Measurements from ENCODE around the gene MAGEA10.
"Not testable (repeated sequence)": the region's sequence is repeated elsewhere in the genome, so short reads cannot be mapped to it uniquely, and the experiment has no call there.

The MAGEA10 gene

GRCh38 chrX:152138388-152138784, at the start of gene MAGEA10:
TSS of gene MAGEA10 (minus strand) at chrX:152138577. CDS start at chrX:152135620, 2,957 bp downstream.
- no peak for DNase-seq

- DNase-seq = no peak
Measured at GRCh38 chrX:152177497-152178269, 39.3 kb upstream of the MAGEA10 start.

- no peak for DNase-seq
Measured at GRCh38 chrX:152177052-152177451, 38.7 kb upstream of the MAGEA10 start.

GRCh38 chrX:152175892-152176291, 37.5 kb upstream of the MAGEA10 start:
- not testable (repeated sequence) for DNase-seq

- not testable (repeated sequence) for DNase-seq
Measured at GRCh38 chrX:152173923-152174322, 35.5 kb upstream of the MAGEA10 start.

GRCh38 chrX:152170621-152171020, 32.2 kb upstream of the MAGEA10 start:
- no peak for DNase-seq

- DNase-seq = no peak
Measured at GRCh38 chrX:152165033-152165743, 26.8 kb upstream of the MAGEA10 start.

- no peak for DNase-seq
Measured at GRCh38 chrX:152157042-152157441, 18.7 kb upstream of the MAGEA10 start.

- no peak for DNase-seq
Measured at GRCh38 chrX:152155766-152156310, 17.5 kb upstream of the MAGEA10 start.

- no peak for DNase-seq
Measured at GRCh38 chrX:152154050-152154449, 15.7 kb upstream of the MAGEA10 start.

- DNase-seq = no peak
Measured at GRCh38 chrX:152151256-152151655, 12.9 kb upstream of the MAGEA10 start.

- no peak for DNase-seq
Measured at GRCh38 chrX:152149648-152150047, 11.3 kb upstream of the MAGEA10 start.

- DNase-seq = no peak
Measured at GRCh38 chrX:152139589-152139988, 1.2 kb upstream of the MAGEA10 start.

GRCh38 chrX:152137771-152138387, 498 bp downstream of the MAGEA10 start:
- no peak for DNase-seq

GRCh38 chrX:152136312-152136711, 2.1 kb downstream of the MAGEA10 start:
- no peak for DNase-seq

- no peak for DNase-seq
Measured at GRCh38 chrX:152131525-152131924, 6.9 kb downstream of the MAGEA10 start.

GRCh38 chrX:152129069-152129844, 9.1 kb downstream of the MAGEA10 start:
- not testable (repeated sequence) for DNase-seq

- DNase-seq = no peak
Measured at GRCh38 chrX:152117305-152117704, 21.1 kb downstream of the MAGEA10 start.

- DNase-seq = no peak
Measured at GRCh38 chrX:152108527-152108926, 29.9 kb downstream of the MAGEA10 start.

- no peak for DNase-seq
Measured at GRCh38 chrX:152103866-152104265, 34.5 kb downstream of the MAGEA10 start.

- no peak for DNase-seq
Measured at GRCh38 chrX:152086141-152086540, 52.2 kb downstream of the MAGEA10 start.
